OCI-M2 (cell line): Measurements from ENCODE around the gene TMED10.
A peak's percentile ranks its signal among the peaks of the same experiment; 100 is the strongest.
"Not testable (repeated sequence)": the region's sequence is repeated elsewhere in the genome, so short reads cannot be mapped to it uniquely, and the experiment has no call there.

Experiments used
- DNase-seq: peaks from one replicate; lab custom pipeline; 2025; ENCODE audit not compliant: unreplicated experiment; lab: John Stamatoyannopoulos, UW

TMED10 gene

DNA sequence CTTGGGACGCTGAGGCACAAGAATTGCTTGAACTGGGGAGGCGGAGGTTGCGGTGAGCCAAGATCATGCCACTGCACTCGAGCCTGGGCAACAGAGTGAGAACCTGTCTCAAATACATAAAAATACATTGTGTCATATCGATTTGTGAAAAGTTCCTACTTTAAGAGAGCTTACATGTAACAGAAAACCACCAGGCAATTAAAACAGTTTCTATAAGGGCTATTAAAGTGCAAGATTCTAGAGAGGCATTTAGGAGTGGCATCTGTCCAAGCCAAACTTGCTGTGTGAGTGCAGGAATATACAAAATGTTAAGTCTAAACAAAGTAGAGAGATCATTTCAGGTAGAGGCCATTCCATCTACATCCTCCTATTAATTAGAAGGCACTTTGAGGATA is 47.8 kb downstream of the TMED10 start:
- DNase-seq = no peak

DNA sequence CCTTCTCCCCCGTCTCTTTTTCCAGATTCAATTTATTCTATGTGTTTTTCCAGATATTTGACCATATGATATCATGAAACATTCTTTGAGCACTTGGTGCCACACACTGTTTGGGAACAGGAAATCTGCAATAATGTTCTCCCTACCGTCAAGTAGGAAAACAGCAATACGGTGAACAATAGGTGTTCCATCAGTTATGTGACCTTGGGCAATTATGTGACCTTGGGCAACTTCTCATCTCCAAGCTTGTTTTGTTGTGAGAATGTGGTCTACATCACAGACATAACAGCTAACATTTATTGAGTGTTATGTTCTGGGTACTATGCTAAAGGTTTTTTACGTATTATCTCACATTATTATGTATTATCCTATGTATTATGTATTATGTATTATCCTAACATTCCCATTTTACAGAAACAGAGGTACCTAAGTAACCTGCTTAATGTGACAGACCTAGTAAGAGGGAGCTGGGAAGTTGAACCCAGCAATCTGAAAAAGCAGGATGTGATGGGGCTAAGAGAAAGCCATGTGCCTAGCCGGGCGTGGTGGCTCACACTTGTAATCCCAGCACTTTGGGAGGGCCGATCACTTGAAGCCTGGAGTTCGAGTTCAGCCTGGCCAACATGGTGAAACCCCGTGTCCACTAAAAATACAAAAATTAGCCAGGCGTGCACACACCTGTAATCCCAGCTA is 48.4 kb downstream of the TMED10 start:
- no peak for DNase-seq

DNA sequence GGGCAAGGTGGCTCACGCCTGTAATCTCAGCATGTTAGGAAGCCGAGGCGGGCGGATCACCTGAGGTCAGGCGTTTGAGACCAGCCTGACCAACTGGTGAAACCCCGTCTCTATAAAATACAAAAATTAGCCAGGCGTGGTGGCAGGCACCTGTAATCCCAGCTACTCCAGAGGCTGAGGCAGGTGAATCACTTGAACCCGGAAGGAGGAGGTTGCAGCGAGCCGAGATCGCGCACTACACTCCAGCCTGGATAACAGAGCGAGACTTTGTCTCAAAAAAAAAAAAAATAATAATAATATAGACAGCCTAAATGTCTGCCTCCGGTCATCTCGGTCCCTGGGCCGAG is 49.0 kb downstream of the TMED10 start:
- DNase-seq = not testable (repeated sequence)

DNA sequence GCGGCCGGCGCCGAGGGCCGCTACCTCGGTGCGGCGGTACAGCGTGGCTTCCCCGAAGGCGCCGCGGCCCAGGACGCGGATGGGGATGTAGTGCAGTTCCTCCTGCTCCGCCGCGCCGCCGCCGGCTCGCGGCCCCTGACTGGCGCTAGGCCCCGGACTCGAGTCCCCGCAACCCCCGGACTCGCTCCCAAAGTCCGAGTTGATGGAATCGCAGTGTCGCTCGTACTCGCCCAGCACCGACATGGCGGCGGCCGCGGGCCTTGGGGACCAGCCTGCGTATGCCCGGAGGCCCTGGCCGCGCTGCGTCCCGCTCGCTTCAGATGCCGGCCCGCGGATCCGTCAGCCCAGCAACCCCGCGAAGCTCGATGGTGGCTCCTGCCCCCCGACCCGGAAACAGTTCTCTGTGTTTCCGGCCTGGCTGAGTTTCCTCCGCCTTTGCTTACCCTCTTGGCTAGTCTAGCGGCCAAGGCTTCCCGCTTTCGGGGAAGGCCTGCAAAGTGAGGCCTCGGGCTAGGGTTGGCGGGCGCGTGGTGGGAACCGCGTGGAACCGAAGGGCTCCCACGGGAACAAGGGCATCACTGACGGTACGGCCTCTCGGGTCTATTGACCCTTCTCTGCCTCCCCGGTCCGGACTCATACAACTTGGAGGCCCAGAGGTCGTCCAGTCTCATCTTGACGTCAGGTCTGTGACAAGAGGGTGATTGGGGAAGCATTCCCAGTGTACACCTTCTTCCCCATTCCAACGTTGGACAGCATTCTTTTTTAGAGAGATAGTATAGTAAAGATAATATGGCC is 49.5 kb downstream of the TMED10 start, which contains the start of gene NEK9:
Gene NEK9 (minus strand): TSS at position 370 of the 795 bp plus-strand sequence. CDS start 127 bp downstream, at position 243.
- DNase-seq = peak; percentile 46

DNA sequence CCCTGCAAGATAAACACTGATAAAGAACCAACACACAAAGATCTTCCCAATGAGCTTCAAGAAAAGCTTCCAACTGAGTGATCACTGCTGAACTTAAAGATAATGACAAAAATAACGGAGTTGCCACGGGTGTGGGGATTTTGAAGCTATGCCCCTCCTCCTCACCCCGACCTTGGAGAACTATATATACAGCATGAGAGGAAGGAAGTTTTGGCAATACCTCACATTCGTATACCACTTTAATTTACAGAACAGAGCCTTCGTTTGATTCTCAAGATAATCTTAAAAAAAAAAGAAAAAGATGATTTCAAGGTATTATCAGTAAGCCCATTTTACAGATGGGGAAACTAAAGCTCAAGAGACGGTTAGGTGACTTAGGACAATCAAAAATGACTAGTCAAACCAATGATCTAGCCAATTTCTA is 50.3 kb downstream of the TMED10 start:
- no peak for DNase-seq

DNA sequence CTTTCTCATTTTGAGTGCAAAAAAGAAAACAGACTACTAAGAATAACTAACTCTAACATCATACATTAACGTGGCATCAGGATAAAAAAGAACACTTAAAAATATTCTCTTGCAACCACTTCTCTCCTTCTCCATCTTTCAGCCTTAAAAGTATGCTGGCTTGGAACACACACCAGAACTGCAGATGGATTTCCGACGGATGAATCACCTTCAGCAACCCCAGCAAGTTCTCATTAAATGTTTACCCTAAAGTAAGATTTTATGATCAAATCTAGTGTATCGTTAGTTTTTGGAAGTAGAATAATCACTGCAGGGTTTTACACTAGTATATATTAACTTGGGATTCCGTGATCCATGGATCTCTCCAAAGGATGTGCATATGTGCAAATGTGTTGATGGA is 50.8 kb downstream of the TMED10 start:
- no peak for DNase-seq

DNA sequence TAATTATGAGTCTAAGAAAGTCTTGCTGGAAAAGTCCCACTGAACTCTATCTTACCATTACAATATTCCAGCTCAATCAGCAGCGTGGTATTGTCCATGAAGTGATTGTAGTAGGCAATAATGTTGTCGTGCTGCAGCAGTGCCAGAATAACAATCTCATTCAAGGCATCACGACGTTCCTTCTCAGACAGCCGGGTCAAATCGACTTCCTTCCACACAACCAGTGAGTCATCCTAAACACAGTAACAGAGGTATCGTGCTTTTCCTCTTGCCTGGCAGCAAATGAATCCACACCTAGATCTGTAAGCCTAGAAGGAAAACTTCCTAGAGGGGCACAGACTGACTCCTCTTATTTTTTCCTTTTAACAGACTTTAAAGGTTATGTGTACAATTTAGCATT is 52.4 kb downstream of the TMED10 start:
- DNase-seq = no peak

DNA sequence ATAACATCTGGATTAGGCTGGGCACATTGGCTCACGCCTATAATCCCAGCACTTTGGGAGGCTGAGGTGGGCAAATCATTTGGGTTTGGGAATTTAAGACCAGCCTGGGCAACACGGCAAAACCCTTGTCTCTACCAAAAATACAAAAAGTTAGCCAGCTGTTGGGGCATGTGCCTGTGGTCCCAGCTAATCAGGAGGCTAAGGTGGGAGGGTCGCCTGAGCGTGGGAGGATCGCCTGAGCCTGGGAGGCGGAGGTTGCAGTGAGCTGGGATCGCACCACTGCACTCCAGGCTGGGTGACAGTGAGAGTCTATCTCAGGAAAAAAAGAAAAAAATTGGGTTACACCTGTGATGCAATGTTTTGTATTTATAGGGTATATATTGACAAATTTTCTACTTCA is 54.9 kb downstream of the TMED10 start:
- no peak for DNase-seq

DNA sequence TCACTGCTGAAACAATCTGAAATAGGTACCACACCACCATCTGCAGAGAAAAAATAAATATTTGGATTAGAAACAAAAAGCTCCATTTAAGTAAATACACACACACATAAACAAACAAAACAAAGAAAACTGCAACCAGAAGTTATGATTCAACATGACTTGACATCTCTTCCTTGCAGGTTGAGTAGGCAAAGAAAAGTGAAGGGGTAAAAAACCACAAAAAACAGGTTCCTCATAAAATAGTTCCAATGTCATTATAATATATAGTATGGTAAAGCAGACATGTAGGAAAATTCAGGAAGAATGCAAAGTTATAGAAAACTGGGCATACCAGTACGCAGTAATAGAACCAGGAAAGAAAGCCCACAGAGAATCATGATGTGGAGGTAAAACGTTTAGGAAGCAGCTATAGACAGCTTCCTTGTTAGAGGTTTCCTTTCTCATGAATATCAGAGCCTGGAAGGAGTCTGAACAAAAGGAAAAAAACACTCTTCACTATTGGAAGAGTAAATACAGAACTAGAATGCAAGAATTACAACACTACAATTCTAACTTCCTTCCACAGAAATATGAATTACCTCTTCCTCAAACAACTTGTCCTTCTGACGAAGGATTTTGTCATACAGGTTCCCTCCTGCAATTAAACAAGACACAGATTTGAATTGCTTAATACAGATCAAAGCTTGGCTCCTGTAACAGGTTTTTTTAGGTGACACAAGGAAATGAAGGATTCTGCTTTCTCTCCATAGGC is 55.7 kb downstream of the TMED10 start:
- no peak for DNase-seq

DNA sequence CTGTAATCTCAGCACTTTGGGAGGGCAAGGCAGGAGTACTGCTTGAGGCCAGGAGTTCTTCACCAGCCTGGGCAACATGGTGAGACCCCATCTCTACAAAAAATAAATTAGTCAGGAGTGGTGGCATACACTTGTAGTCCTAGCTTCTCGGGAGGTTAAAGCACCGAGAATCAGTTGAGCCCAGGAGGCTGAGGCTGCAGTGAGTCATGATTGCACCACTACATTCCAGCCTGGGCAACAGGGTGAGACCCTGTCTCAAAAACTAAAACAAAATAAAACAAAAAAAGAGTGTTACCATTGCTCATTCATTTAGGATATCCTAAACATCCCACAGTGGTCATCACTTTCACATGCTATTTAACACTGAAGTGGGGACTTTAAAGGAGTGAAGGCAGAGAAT is 57.4 kb downstream of the TMED10 start:
- DNase-seq = no peak

DNA sequence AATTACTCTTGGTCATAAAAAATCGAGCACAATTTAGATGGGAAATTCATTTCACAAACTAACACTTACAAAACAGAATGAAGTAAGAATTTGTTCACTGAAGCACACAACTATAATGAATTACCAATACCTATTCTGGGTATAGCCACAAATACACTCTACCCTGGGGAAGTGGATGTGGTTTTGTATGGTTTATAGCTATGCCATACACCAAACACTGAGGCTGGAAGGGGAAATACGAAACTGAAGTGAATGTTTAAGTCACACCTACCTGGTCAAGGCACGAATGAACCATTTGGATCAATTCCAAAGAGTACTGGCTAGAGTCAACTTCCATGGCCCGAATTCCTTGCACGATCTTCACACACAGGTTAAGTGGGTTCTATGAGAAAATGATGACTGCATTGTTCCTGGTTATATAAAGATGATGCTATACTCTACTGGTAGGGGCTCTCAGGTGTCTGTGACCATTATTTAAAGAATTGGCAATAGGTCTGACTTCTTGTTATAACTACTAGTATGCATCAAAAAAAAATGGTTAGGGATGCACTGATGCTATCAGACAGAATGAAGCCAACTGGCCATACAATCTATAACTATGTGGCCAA is 62.4 kb downstream of the TMED10 start:
- DNase-seq = no peak

DNA sequence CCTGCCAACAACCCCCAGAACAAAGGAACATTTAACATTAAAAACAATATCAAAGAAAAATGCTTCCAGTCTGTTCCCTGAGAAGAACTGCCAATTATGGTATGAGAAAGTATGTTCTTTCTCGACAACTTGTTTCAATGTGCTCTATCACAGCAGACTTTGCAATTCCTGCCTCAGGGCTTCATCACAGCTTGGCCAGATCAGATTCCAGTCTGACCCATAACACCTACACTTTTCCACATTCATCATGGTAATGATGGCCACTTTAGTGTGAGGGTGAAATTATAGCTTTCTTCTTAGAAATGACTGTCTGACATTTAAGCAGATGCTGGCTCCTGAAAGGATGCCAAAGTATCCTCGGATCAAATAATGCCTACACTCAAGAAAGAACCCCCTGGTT is 66.5 kb downstream of the TMED10 start:
- DNase-seq = no peak

DNA sequence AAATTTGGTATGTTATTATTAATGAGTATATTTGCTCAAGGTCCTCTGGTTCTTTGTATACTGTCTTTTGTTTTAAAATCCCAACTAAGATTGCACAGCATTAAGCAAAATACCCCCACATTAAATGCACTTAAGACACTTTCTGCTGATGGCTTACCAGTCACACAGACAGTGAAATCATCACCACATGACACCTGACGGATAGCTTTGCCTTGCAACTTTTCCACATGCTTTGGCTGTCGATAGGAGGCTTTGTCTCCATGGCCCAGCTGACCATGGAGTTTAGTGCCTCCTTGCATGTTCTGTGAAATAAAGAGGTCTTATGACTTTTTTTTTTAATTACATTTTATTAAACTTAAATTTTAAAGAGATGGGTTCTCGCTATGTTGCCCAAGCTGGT is 69.2 kb downstream of the TMED10 start:
- DNase-seq = no peak

DNA sequence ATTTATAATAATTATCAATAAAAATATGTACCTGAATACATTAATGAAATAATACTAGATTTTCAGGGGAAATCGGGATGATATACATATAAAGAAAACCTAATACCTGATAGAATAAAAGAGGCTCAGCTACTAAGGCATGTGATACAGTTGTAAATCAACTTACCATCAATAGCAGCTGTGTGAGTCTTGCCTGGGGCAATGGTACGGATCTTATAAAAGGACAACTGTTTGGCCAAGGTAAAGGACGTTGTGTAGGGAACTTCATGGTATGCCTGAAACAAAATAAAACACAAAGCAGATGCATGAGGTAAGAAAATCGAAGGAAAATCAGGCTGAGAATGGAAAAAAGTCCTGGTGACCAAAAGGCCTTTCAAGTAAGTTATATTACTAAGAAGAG is 74.9 kb downstream of the TMED10 start:
- no peak for DNase-seq

DNA sequence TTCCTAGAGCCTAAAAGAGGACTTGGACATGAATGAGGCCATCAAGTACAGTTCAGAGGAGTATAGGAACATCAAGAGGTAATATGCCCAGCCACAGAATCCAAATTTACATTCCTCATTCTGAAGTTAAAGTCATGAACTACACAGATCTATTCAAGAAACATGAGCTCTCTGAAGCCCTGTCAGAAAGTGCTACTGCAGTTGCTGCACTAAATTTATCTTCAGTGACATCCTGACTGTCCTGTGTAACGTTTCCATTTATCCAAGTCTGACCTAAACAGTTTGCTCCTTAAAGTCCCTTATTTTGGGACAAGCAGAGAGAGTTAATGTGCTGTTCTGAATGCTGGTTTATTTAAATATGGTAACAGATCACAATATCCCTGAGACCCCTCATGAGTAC is 77.7 kb downstream of the TMED10 start:
- no peak for DNase-seq

DNA sequence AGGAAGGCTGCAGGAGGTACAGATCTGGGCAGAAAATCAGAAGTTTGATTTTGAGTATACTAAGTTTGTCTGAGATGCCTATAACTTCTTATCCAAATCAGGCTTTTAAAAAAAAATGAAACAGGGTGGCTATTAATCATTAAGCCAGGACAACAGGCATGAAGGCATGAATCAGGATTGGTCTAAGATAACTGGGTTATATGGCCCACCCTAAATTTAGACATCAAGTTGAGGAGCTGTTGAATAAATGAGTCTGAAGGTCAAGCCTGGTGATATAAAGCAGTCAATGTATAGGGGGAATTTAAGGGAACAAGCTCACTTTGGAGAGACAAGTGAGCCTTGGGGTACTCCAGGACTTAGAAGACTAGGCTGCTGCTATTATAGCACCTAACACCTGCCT is 78.2 kb downstream of the TMED10 start:
- no peak for DNase-seq

DNA sequence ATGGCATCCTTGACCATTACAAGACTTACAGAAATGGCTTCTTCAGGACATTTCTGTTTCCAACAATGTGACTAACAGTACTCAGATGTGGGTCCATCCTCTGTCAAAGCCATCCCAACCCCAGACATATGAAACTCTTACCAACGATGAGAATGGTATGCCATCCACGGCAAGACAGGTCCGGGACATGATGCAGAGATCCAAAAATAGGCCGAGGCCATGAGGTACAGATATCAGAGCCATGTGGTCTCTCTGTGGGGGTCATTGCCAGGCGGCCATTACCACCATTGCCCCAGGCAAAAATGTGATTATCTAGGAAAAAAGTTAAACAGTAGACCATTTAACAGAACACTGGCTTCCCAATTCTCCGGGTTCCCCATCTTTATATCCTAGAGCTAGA is 79.5 kb downstream of the TMED10 start:
- no peak for DNase-seq

DNA sequence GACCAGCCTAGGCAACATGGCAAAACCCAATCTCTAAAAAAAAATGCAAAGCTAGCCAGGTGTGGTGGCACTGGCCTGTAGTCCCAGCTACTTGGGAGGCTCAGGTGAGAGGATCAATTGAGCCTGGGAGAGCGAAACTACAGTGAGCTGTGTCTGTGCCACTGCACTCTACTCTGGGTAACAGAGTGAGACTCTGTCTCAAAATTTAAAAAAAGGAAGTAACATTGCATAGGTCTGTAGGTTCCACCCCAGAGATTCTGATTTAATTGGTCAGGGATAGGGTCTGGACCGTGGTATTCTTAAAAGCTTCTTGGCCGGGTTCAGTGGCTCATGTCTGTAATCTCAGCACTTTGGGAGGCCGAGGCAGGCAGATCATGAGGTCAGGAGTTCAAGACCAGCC is 80.7 kb downstream of the TMED10 start:
- DNase-seq = no peak

DNA sequence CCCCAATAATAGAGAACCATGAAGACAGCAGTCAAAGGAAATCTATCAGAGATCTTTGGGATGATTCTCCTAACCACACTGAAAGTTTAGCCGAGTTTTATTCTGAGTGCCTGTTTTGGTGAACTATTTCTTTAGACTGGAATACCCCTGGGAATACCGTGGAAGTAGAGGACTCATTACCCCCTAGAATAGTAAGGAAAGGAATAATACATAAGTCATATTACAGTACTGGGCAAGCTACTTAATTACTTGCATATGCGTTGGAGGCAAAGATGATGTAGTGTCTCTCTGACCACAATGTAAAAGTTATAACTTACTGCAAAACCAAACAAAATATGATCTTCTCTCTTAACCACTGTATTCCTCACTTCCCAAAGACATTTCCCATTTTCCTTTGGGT is 81.5 kb downstream of the TMED10 start:
- no peak for DNase-seq

DNA sequence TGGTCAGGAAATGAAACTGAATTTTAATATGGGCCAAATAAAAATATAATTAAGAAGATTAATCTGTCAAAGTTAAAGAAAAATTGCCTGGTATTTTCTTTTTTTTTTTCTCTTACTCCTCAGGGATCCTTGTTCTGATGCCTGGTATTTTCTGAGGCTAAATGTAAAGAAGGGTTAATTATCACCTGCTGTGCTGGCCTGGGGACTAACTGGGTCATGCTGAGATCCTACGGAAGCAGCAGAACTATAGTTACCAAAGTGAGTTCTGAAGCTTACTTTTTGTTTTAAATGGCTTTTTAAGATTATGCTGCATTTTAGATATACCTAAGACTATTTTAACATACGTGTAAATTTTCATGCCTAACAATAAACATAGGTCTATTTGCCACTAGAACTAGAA is 83.7 kb downstream of the TMED10 start:
- no peak for DNase-seq

DNA sequence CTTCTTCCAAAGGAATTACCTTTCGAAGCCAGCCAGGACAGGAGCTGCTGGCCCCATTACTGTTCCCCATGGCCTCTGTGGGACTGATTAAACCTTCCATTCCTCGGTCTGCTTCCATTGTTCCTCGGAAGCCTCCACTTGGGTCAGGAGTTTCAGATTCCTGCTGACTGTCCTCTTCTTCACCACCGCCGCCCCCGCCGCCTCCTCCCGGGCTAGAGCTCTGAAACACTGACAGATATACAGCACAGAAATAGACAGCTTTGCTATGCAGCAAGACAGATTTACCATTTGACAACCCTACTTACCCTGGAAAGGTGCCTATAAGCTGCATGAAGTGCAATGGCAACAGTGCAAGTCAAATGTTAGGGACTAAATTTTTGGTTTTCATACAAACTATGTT is 85.2 kb downstream of the TMED10 start:
- DNase-seq = no peak

DNA sequence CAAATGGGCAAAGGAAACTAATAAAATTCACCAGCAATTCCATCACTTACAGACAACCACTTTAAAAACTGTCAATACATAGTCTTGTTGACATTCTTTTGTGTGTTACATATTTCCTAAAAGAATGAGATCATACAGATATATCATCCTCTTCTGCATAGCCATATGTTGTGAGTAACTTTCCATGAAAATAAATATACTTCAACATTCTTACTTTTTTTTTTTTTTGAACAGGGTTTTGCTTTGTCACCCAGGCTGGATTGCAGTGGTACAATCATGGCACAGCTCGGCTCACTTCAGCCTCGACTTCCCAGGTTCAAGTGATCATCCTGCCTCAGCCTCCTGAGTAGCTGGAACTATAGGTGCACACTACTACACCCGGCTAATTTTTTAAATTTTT is 86.1 kb downstream of the TMED10 start:
- DNase-seq = no peak
